ENCODE measurements around the gene FADS1.

The FADS1 gene

GRCh38 chr11:61793083-61793828, 23.5 kb downstream of the FADS1 start:
- DNase-seq, result no peak

- DNase-seq, result peak; percentile 78
Observed at GRCh38 chr11:61792310-61793082, 24.3 kb downstream of the FADS1 start, which contains the start of the genes FEN1 and TMEM258. TSS of gene FEN1 (plus strand) at chr11:61792911. CDS start at chr11:61795362, 2,451 bp downstream. TSS of gene TMEM258 (minus strand) at chr11:61792599. CDS start at chr11:61792558, 41 bp downstream.

- DNase-seq, result peak; percentile 12
Observed at GRCh38 chr11:61791737-61792309, 25.0 kb downstream of the FADS1 start.

GRCh38 chr11:61787928-61788491, 28.8 kb downstream of the FADS1 start:
- no peak for DNase-seq

- no peak for DNase-seq
Observed at GRCh38 chr11:61785837-61786402, 30.9 kb downstream of the FADS1 start.

- DNase-seq, result no peak
Observed at GRCh38 chr11:61784506-61784805, 32.3 kb downstream of the FADS1 start.

- no peak for DNase-seq
Observed at GRCh38 chr11:61783717-61784505, 32.9 kb downstream of the FADS1 start.

- DNase-seq, result no peak
Observed at GRCh38 chr11:61782841-61783240, 34.0 kb downstream of the FADS1 start.

- DNase-seq, result no peak
Observed at GRCh38 chr11:61782299-61782698, 34.5 kb downstream of the FADS1 start.

GRCh38 chr11:61781585-61781984, 35.2 kb downstream of the FADS1 start:
- no peak for DNase-seq

- DNase-seq, result no peak
Observed at GRCh38 chr11:61780581-61781162, 36.1 kb downstream of the FADS1 start.

GRCh38 chr11:61779666-61780525, 36.9 kb downstream of the FADS1 start:
- DNase-seq, result no peak

- no peak for DNase-seq
Observed at GRCh38 chr11:61778920-61779650, 37.7 kb downstream of the FADS1 start.

GRCh38 chr11:61778357-61778886, 38.4 kb downstream of the FADS1 start:
- DNase-seq, result no peak

- peak; percentile 65 for DNase-seq
Observed at GRCh38 chr11:61777234-61778090, 39.3 kb downstream of the FADS1 start.

GRCh38 chr11:61776561-61777075, 40.2 kb downstream of the FADS1 start:
- DNase-seq, result peak; percentile 19

- no peak for DNase-seq
Observed at GRCh38 chr11:61775606-61776554, 40.9 kb downstream of the FADS1 start.

Data from effector CD8-positive, alpha-beta T cell (primary cell).